GM19452 (cell line): ENCODE measurements around the gene IGF2BP2.
"Not testable (repeated sequence)": the region's sequence is repeated elsewhere in the genome, so short reads cannot be mapped to it uniquely, and the experiment has no call there.

Source experiments
- ATAC-seq: cut with Tn5 transposase; IDR thresholded peaks from one replicate; pipeline ENCODE4 v1.9.1; 2021; ENCODE audit not compliant: unreplicated experiment

The IGF2BP2 gene

DNA sequence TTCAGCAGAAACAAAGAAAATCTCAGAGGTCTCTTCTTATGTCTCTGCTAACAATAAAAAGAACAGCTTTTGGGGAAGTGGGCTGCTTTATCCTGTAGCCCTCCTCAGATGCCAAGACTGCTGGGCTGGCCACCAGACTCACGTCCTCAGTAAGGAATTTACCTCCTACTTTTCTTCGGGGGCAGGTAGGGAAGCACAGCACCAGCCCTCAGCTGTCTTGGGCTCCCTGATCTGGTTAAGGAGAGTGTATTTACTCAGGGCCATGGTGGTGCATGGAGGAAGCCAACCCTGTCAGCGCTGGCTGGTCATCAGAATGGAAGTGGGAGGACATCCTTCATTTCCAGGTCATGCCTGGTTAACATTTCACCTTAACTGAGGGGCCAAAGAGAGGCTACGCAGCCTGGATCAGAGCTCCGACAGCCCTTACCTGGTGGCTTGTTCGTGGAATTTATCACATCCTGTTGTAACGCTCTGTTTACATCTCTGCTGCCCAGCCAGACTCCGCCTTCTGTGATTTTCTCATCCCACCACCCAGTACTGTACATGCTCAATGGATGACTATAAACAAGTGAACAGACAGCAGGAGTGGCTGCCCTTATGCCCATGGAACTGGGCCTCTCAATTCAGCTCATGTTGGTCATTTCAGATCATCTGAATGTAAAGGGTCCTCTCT is 108.3 kb downstream of the IGF2BP2 start:
- no peak for ATAC-seq

DNA sequence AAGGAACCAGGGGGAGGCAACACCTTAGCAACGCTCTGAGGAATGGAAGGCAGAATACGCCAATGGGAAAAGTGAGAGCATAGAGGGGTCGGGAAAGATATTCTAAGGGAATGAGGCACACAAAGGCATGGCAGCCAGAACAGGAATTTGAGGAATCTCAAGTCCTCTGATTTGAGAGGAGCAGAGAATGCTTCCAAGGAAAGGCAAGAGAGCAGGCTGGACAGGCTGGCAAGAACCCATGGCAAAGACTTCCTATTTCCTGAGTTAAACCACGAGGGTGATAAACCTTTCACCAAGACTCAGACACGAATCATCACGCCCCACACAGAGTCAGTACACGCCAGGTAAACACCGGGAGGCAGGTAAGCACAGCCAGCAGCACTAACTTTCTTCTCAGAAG is 109.8 kb downstream of the IGF2BP2 start:
- no peak for ATAC-seq

DNA sequence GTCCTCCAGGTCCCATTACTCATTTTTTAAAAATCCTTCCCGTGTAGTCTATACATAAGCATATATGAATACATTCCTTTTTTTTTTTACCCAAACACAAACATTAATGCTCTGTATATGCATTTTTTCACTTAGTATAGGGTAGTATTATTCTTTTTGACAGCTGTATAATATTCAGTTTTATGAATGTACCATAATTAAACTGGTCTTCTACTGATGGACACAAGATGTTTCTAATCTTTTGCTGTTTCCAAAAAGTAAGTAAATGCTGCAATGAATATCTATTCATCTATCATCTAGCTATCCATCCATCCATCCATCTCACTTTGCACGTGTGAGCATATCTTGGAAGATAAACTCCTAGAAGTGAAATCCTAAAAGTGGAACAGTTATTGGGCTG is 110.8 kb downstream of the IGF2BP2 start:
- no peak for ATAC-seq

DNA sequence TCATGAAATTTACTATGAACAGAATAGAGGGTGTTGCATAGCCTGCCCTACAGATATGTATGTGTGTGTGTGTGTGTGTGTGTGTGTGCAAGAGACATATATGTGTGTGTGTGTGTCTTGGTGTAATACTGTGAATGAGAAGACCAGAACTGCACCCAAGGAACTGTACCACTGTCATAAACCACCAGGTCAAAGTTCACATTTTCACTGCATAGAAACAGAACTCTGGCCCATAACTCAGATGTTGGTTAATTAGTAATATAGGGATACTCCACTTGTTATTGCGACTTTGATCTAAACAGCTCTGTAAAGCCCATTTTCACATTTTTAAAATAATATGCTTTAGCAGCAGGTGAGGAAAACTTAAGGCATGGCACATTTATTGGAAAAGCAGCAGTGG is 111.8 kb downstream of the IGF2BP2 start:
- ATAC-seq = no peak

DNA sequence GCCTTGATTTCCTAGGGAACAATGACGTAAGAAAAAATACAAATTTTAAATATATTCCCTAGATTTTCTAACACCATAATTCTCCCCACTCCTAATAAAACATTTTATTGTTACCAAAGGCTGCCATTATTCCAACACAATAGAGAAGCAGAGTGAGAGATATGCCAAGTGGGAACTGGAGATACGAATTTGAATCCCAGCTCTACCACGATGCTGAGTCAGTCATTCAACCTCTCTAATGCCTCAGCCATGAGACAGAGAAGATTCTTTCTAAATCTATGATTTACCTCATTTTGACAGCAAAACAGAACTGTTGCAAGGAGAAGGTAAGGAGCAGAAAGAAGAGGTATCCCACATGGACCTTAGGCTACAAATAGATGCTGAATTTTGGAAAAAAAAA is 112.5 kb downstream of the IGF2BP2 start:
- no peak for ATAC-seq

DNA sequence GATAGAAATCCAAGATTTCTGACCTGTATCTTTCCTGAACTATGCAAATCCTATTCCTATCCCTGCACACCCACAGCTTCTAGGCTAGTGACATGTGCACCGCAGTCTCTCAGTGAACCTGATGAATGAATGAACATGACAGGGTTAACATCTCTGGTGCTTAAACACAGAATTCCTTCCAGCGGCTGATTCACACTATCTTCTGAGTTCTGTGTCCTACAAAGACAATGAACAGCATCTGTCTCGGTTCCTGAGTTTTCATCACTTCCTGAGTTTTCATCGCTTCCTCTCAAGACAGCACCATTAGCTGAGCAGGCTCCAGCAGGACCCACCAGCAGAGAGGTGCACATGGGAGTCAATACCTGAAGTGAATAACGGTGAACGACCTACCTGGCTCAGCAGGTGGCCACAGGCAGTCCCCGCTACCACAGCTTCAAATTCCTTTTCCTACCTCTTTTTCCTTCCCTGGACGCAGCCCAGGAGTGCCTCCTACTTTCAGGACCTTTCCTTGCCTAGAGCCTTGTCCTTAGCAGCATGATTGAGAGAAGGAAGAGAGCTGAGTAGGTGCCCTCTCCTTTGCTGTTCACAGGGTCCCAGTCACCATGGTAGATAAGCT is 113.5 kb downstream of the IGF2BP2 start:
- no peak for ATAC-seq

DNA sequence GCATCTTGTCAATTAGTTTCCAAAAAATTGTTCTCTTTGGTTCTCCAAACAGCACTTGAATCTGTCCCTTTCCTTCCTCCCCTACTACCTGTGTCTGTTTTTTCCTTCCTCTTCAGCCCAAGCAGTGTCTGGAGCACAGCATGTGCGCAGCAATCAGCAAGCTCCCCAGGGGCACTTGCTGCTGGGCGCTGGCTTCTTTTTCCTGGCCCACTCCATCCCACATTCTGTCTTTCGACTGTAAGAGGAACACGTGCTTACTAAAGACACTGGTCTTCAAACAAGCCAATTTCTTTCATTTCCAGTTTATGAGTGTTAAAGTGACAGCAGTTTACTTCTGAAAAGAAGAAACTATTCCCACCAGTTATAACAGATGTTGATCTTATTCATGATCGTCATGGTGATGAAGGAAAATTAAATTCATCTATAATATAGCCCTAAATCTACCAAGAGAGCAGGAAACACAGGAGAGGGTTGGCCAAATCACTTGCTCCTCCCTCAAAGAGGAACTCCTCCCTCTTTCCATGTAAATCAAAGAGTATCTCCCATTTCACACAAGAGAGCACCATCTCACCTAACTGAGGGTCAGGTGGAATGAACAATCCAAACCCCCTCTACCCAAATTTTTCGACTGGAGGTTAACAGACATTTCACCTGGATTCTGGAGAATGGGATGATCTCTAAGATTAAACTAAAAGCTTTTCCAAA is 115.4 kb downstream of the IGF2BP2 start:
- no peak for ATAC-seq

DNA sequence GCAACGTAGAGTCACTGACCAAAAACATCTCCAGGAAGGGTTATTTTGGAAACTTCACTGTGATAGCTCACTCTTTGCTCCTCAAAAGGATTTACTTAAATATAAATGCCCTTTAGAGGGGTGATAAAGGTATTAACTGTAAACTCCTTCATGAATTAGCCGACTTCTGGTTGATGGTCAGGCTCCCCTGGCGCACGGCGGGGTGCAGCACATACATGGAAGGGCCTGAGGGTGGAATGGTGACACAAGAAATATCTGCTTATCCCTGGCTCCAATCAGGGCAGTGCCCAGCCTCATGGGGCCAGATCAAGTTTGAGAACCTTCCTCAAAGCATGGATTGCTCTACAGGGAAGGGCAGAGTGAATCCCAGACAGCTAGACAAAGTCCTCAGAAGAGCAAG is 116.5 kb downstream of the IGF2BP2 start:
- ATAC-seq = no peak

DNA sequence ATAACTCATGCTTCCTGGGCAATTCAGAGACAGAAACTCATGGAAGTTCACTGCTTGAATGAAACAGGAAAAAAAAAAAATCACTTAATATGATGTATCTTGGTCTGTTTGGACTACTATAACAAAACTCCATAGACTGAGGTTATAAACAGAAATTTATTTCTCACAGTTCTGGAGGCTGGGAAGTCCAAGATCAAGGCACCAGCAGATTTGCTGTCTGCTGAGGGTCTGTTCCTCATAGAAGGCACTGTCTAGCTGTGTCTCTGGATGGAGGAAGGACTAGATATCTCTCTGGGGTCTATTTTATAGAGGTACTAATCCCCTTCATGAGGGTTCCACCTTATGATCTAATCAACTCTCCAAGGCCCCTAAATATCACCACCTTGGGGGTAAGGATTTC is 119.3 kb downstream of the IGF2BP2 start:
- no peak for ATAC-seq

DNA sequence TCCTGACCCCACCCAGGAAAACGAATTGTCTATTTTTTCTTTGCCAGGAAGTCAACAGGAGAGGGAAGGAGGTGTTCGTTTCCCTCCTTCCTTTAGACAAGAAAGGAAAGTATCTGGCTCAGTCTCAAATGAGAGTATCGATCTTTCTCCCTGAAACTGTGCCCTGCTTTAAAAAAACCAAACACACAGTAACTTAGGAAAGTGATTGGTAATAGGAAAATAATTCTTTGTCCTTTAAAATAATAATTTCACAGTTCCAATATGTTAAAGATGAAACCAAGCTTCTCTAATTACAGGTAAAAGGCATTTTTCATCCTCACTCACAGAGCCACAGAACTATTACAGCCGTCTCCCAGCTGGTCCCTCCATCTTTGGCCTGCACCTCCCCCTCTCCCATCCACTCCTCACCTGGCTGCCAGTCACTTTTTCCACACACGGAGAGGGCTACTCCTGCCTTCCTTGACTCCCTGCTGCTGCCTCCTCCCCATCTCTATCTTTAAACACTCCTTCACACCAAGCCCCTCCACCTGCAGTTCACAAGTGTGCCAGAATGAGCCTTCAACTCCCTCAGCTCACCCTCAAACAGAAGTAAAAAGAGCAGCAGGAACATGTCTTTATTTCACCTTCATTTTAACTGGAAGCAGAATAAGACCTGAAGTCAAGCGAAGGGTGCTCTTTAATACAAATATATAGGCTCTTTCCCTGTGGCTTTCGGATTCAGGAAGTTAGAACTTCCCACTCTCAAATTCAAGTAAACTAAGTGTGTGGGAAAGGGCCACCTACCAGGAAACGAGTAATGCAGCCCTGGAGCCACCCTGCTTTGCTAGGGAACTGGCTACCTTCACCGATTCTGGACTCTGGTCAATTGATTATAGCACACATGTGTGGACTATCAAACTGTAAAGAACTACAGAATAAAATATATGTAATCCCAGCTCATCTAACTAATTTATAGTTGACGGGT is 122.3 kb downstream of the IGF2BP2 start:
- no peak for ATAC-seq

DNA sequence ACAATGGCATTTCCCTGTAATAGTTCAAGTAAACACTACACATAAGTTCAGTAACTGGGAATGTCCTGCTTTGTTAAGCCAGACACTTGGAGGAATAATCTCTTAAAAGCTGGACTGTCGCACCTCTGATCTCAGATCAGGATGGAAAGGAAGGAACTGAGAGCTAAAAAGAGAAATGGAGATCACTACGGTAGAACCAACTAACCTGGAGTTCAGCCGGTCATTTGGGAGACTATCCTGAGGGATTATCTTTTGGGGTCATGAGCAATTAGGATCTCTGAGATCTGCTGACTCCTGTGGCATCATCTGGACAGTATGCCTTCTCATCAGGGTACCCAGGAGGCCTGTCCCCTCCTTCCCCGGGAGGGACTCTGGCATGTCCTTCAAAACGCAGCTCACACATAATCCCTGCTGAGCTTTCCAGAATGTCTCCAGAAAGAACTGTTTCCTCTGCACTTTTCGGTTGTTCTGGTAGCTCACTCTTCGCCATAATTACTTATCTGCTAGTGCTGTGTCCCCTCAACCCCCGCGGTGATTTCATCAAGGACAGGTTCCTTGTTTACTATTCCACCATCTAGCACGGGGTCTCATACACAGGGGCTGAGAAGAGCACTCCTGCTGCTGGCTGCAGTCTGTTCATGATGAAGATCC is 123.1 kb downstream of the IGF2BP2 start:
- ATAC-seq = no peak

DNA sequence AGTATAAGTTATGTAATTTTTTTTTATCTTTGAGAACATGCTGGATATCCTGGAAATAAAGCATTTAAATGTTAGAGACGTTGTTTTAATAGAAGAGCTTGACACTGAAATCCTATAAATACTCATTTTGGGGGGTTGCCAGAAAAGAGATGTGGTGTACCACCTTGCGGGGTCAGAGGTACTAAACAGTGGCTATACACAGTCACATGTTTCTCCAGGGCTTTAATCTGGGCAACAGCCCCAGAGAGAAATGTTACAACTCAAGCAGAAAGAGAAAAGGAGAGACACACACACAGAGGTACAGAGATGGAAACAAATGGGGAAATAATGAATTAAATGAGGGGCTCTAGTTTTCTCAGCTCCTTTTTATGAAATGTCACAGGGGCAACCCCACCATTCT is 124.9 kb downstream of the IGF2BP2 start:
- ATAC-seq = no peak

DNA sequence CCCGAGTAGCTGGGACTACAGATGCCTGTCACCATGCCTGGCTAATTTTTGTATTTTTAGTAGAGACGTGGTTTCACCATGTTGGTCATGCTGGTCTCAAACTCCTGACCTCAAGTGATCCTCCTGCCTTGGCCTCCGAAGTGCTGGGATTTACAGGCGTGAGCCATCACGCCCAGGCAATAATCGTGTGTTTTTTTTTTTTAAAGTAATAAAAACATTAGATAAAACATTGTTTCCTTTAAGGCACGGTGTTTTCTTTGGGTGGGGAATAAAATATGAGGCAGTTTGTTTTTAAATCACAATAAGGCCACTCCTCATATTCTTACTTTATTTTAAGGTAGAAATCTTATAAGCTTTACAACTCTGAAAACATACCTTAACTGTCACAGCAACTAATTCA is 127.6 kb downstream of the IGF2BP2 start:
- ATAC-seq = not testable (repeated sequence)

DNA sequence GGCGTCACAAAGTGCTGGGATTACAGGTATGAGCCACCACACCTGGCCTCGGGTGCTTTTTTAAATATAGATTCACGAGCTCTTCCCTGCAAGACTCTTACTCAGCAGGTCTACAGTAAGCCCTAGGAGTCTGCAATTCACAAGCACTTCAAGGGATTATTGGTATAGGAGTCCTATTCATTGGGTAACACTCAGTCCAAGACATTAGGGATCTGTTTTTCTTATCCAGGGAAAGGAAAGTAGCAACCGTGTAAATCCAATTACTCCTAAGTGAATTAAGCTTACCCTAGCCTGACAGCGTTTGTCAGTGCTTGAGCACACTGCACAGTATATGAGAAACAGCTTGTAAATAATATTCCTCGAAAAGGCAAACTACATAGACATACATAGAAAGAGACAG is 128.8 kb downstream of the IGF2BP2 start:
- ATAC-seq = no peak

DNA sequence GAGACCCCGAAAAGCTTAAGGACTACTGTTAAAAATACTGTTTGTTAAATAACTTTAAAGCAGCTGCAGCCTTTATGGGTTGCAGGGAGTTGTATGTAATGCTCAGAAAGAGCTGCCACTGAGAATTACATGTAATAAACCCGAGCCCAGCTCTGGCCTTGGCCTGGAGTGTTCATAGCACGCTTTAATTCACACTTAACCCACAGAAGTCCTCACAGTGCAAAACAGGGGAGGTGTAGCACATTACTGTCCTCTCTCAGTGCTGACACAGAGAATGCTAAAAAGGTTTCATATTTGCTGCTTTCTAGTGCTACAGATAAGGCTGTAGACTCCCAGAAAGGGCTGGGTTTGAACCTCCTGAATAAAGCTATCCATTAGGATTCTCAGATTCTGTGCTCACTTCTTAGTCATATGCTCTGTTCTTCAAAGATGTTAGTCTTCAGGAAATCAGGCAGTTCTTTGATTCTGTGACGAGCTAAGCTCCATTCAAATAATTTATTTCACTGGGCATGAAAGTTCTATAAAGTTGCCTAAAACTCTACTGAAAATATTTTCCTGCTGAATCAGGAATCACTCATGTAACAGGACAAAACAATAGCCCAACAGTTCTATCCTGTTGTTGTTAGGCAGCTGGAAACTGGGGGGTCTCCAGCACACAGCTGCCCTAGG is 130.7 kb downstream of the IGF2BP2 start:
- ATAC-seq = no peak

DNA sequence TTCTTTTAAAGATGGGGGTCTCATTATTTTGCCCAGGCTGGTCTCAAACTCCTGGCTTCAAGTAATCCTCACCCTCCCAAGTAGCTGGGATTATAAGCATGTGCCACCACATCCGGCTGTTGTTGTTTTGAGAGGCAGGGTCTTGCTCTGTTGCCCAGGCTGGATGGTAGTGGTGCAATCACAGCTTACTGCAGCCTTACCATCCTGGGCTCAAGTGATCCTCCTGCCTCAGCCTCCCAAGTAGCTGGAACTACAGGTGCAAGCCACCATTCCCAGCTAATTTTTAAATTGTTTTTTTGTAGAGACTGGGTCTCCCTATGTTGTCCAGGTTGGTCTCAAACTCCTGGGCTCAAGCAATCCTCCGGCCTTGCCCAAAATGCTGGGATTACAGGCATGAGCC is 133.2 kb downstream of the IGF2BP2 start:
- no peak for ATAC-seq

DNA sequence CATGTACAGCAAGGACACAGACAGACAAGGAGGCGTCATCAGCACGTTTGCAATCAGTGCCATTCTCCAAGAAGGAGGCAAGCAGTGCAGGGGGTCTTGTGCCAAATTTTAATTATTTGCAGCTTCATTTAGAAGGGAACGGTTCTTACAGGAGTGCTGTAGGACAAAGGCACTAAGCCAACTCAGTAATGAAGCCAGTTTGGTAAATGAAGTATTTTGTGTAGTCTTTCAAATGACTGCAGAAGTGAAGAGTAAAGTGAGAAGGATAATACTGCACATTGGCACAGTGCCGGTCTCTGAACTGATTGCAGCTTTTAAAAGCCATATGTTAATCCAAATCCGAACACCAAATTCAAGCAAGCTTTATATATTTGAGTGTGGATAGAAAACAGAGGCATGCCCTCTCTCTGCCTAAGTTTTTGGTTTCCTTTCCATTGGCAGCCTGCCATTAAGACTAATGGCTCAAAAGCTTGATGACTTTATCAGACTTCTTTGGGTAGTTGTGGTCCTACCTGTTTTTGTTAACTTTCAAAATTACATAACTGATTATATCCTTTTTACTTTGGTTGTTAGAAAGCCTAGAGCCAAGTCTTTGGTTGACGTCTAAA is 137.5 kb downstream of the IGF2BP2 start:
- ATAC-seq = no peak

DNA sequence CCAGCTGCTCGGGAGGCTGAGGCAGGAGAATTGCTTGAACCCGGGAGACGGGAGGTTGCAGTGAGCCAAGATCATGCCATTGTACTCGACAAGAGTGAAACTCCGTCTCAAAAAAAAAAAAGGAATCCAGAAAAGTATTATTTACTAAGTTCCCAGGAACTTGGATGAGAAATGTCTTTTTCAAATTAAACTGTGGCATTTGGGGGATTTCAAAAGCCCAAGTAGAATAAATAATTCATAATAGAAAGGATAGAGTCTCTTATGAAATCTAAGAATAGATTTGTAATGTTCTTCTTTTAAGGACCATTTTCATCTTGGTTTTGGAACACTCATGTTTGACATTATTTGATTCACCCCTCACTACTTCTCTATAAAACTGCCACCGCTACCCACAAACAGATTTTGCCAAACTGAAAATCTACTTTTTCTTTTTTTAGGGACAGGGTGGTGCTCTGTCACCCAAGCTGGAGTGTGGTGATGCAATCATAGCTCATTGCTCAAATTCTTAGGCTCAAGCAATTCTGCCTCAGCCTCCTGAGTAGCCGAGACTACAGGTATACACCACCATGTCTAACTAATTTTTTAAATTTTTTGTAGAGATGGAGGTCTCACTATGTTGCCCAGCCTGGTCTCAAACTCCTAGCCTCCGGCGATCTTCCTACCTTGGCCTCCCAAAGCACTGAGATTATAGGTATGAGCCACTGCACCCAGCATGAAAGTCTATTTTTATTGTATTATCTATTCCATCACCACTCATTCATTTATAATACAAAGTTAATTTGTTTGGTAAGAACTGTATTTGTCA is 139.4 kb downstream of the IGF2BP2 start:
- no peak for ATAC-seq

DNA sequence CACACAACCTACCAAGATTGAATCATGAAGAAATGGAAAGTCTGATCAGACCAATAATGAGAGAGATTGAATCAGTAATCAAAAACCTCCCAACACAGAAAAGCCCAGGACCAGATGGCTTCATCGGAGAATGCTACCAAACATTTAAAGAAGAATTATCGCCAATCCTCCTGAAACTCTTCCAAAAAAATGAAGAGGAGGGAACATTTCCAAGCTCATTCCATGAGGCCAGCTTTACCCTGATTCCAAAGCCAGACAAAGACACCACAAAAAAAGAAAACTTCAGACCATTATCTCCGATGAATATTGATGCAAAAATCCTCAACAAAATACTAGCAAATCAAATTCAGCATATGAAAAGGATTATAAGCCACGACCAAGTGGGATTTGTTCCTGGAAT is 144.6 kb downstream of the IGF2BP2 start:
- ATAC-seq = no peak
